ENCODE data around the gene TMEM19.

Gene TMEM19

GRCh38 chr12:71744522-71745300 lies 58.8 kb downstream of the TMEM19 start:
- TF ChIP-seq CTCF (IDR thresholded peaks at IDR 0.05; ENCODE audit: low read length, missing control alignments), result no peak
- H3K4me3 ChIP-seq (replicated peaks; ENCODE audit: low read depth, low read length), result no peak overlapping the region
- DNase-seq (ENCODE audit: low read depth), result no peak

- H3K4me3 ChIP-seq (replicated peaks; ENCODE audit: low read depth, low read length), result no peak overlapping the region
- DNase-seq (ENCODE audit: low read depth), result peak; percentile 80
- peak; percentile 72 for TF ChIP-seq CTCF (IDR thresholded peaks at IDR 0.05; ENCODE audit: low read length, missing control alignments)
These were observed 61.2 kb downstream of the TMEM19 start for GRCh38 chr12:71746974-71747611.

DNA sequence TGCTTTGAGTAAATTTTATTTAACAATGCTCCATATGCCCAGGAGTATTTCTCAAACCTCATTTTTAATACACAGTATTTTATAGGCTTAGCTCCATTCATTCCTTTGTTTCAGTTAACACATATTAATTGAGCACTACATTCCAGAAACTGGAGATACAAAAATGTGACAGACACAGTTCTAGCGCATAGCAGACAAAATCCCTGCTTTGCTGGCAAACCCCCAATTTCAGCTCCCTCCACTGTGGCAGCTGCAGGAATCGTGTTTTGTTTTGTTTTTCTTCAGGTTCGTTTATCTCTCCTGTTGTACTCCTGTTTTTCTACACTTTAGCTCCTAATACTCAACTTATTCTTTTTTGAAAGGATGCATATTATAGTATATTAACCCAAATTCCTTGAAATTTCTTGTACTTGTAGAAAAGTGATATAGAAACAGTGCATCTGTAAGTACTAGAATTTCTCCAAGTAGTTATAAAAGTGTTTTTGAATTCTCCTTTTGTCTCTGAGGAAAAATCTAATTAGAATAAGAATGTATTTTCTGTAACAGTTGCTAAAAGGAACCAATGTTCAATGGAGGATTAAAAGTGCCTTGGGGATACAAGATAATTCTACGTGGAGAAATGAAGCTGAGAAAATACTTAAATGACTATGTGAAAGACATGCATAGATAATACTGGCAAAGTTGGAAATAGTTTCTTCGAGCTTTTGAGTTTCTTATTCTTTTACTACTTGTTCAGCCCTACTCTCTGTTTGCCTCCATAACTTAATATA lies 62.4 kb downstream of the TMEM19 start:
- no peak overlapping the region for H3K4me3 ChIP-seq (replicated peaks; ENCODE audit: low read depth, low read length)
- no peak for TF ChIP-seq CTCF (IDR thresholded peaks at IDR 0.05; ENCODE audit: low read length, missing control alignments)
- no peak for DNase-seq (ENCODE audit: low read depth)

GRCh38 chr12:71749666-71750065 lies 63.8 kb downstream of the TMEM19 start:
- TF ChIP-seq CTCF (IDR thresholded peaks at IDR 0.05; ENCODE audit: low read length, missing control alignments), result no peak
- no peak overlapping the region for H3K4me3 ChIP-seq (replicated peaks; ENCODE audit: low read depth, low read length)
- DNase-seq (ENCODE audit: low read depth), result peak; percentile 23

- no peak for DNase-seq (ENCODE audit: low read depth)
- H3K4me3 ChIP-seq (replicated peaks; ENCODE audit: low read depth, low read length), result no peak overlapping the region
- no peak for TF ChIP-seq CTCF (IDR thresholded peaks at IDR 0.05; ENCODE audit: low read length, missing control alignments)
These were observed 67.0 kb downstream of the TMEM19 start for GRCh38 chr12:71752891-71753290.
